Astrocyte of the cerebellum (primary cell): ENCODE data around the gene CNGB1.

Source experiments
- DNase-seq: peaks from one replicate; pipeline ENCODE4 v3.0.0-alpha.2; 2011; ENCODE audit warnings: low read depth
- H3K4me3 ChIP-seq: 2 replicates; pipeline ENCODE4 v1.5.1; 2011; ENCODE audit warnings: mild to moderate bottlenecking, low read depth, low read length, moderate library complexity
- in situ Hi-C: cut with HindIII; loops from 2 replicates; pipeline ENCODE4 v1.10.0; 2017; ENCODE audit warnings: low sequenced_read_pairs
- TF ChIP-seq, protein P1 (sequence below): IDR thresholded peaks from 2 replicates; pipeline ENCODE4 v1.5.1; 2012; ENCODE audit warnings: low read length, low read depth, moderate library complexity, mild to moderate bottlenecking; ENCODE audit errors: missing control alignments

CNGB1 gene

GRCh38 chr16:57951204-57951960, 19.5 kb downstream of the CNGB1 start:
- TF ChIP-seq, protein P1, sequence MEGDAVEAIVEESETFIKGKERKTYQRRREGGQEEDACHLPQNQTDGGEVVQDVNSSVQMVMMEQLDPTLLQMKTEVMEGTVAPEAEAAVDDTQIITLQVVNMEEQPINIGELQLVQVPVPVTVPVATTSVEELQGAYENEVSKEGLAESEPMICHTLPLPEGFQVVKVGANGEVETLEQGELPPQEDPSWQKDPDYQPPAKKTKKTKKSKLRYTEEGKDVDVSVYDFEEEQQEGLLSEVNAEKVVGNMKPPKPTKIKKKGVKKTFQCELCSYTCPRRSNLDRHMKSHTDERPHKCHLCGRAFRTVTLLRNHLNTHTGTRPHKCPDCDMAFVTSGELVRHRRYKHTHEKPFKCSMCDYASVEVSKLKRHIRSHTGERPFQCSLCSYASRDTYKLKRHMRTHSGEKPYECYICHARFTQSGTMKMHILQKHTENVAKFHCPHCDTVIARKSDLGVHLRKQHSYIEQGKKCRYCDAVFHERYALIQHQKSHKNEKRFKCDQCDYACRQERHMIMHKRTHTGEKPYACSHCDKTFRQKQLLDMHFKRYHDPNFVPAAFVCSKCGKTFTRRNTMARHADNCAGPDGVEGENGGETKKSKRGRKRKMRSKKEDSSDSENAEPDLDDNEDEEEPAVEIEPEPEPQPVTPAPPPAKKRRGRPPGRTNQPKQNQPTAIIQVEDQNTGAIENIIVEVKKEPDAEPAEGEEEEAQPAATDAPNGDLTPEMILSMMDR = no peak
- no peak overlapping the region for H3K4me3 ChIP-seq
- in situ Hi-C loops = no loop called here
- no peak for DNase-seq

GRCh38 chr16:57950382-57950781, 20.5 kb downstream of the CNGB1 start:
- no peak for DNase-seq
- TF ChIP-seq, protein P1 = no peak
- no peak overlapping the region for H3K4me3 ChIP-seq
- in situ Hi-C loops = no loop called here

- TF ChIP-seq, protein P1 = no peak
- no peak overlapping the region for H3K4me3 ChIP-seq
- no peak for DNase-seq
- in situ Hi-C loops = no loop called here
Measured at GRCh38 chr16:57949595-57950238, 21.2 kb downstream of the CNGB1 start.

DNA sequence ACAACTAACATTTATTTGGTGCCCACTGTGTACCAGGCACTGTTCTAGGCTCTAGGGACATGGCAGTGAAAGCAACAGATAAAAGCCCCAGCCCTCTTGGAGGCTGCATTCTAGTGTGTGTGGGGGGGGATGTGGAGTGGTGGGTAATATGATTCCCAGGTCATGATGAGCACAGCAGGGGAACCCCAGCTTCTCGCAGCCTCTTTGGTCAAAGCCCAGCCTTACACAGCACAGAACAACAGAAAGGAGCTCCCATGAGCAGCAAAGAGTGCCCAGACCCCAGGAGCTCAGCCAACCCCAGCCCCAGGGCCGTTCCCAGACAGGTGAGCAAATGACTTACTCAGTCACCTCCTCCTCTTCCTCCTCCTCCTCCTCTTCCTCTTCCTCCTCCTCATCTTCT, 21.9 kb downstream of the CNGB1 start:
- in situ Hi-C loops = no loop called here
- H3K4me3 ChIP-seq = no peak overlapping the region
- TF ChIP-seq, protein P1 = no peak
- no peak for DNase-seq

DNA sequence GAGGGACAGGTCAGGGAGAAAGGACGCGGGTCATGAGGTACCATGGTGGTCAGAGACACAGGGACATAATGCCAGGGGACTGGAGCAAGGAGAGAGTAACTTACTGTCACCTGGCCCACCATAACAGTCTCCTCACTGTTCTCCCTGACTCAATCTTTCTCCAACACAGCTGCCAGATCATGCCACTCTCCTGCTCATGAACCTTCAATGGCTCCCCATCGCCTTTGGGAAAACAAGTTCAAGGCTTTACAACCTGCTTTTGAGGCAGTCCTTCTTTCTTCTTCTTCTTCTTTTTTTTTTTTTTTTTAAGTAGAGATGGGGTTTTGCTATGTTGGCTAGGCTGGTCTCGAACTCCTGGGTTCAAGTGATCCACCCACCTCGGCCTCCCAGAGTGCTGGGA, 22.9 kb downstream of the CNGB1 start:
- H3K4me3 ChIP-seq = no peak overlapping the region
- in situ Hi-C loops = no loop called here
- no peak for DNase-seq
- TF ChIP-seq, protein P1 = no peak

GRCh38 chr16:57947261-57947660, 23.7 kb downstream of the CNGB1 start:
- no peak for DNase-seq
- TF ChIP-seq, protein P1 = no peak
- H3K4me3 ChIP-seq = no peak overlapping the region
- in situ Hi-C loops = no loop called here
